ENCODE results near the gene MYO10.

GRCh38 chr5:16952968-16953671, 17.0 kb upstream of the MYO10 start:
- no peak for TF ChIP-seq SUZ12 (IDR thresholded peaks at IDR 0.05; ENCODE audit: extremely low read depth, insufficient read depth, insufficient read length)
- no peak for TF ChIP-seq ZNF274 (IDR thresholded peaks at IDR 0.05; ENCODE audit: low read depth, low read length)
- TF ChIP-seq YY1 (IDR thresholded peaks at IDR 0.05; ENCODE audit: insufficient read depth, insufficient read length) = no peak
